Uterus (tissue), 2 donors: ENCODE results near the gene RBM6.
"Not testable (repeated sequence)": the region's sequence is repeated elsewhere in the genome, so short reads cannot be mapped to it uniquely, and the experiment has no call there.

Source experiments
- CTCF ChIP-seq, 4 experiments: fragments of 200-600 bp in 2 of 4; fragments of 450-650 bp in 2 of 4; sonication (generic) in 2 of 4; IDR thresholded peaks; one replicate each; pipeline ENCODE4 v1.5.1; 2016 to 2019; ENCODE audit warnings: antibody characterized with exemption in 4 of 4, mild to moderate bottlenecking in 2 of 4, moderate library complexity in 1 of 4
- POLR2A ChIP-seq, 2 donors: fragments of 450-650 bp; IDR thresholded peaks; one replicate each; pipeline ENCODE4 v1.6.1; 2016; ENCODE audit warnings: antibody characterized with exemption in 2 of 2, mild to moderate bottlenecking in 1 of 2, moderate library complexity in 1 of 2

GRCh38 chr3:49904448-49904847 is 35.5 kb upstream of the RBM6 start:
- TF ChIP-seq CTCF, POLR2A (IDR thresholded peaks at IDR 0.05): not testable (repeated sequence)
